ENCODE results near the gene FTSJ1.

Gene FTSJ1

GRCh38 chrX:48470833-48471118 lies 5.2 kb upstream of the FTSJ1 start:
- Histone ChIP-seq H3K9me3 (ENCODE audit: insufficient read depth, low read length) (no peaks in the 10 kb centered on the region), H3K36me3 (ENCODE audit: low read length) (no peaks in the 10 kb centered on the region), H3K9ac (ENCODE audit: low read length) (no peak overlapping the region), H3K27ac (ENCODE audit: low read depth, low read length) (no peak overlapping the region), H3K9me2 (replicated peaks; ENCODE audit: insufficient read depth, low read length) (no peaks in the 10 kb centered on the region), H3K4me3 (ENCODE audit: insufficient read depth, low read length, poor library complexity, severe bottlenecking) (no peak overlapping the region), H3K4me2 (ENCODE audit: low read depth, low read length, poor library complexity, severe bottlenecking) (no peak overlapping the region), H3K27me3 (ENCODE audit: low read length) (no peaks in the 10 kb centered on the region), H2AFZ (ENCODE audit: low read depth, low read length, severe bottlenecking) (no peak overlapping the region), H4K20me1 (ENCODE audit: low read depth, low read length) (no peaks in the 10 kb centered on the region), H3F3A (ENCODE audit: insufficient read depth) (0 out of 2 replicates have a peak, but pooled peaks cover 6% of the 10 kb centered on the region), H3K79me2 (ENCODE audit: insufficient read depth, low read length) (peaks cover 37% of the 10 kb centered on the region)
- TF ChIP-seq EZH2phosphoT487 (conservative IDR thresholded peaks at IDR 0.05; ENCODE audit: low read length) (no peak), CTCF (IDR thresholded peaks at IDR 0.05; ENCODE audit: insufficient read depth, low read length, poor library complexity, severe bottlenecking) (no peak)

GRCh38 chrX:48471504-48471903 lies 4.5 kb upstream of the FTSJ1 start:
- H3K9me2 ChIP-seq (replicated peaks; ENCODE audit: insufficient read depth, low read length), result no peaks in the 10 kb centered on the region
- no peaks in the 10 kb centered on the region for H4K20me1 ChIP-seq (ENCODE audit: low read depth, low read length)
- H3K9ac ChIP-seq (ENCODE audit: low read length), result no peak overlapping the region
- no peak overlapping the region for H3K4me2 ChIP-seq (ENCODE audit: low read depth, low read length, poor library complexity, severe bottlenecking)
- H3K36me3 ChIP-seq (ENCODE audit: low read length), result no peaks in the 10 kb centered on the region
- H3K27me3 ChIP-seq (ENCODE audit: low read length), result no peaks in the 10 kb centered on the region
- no peak overlapping the region for H2AFZ ChIP-seq (ENCODE audit: low read depth, low read length, severe bottlenecking)
- H3F3A ChIP-seq (ENCODE audit: insufficient read depth), result 0 out of 2 replicates have a peak, but pooled peaks cover 6% of the 10 kb centered on the region
- H3K27ac ChIP-seq (ENCODE audit: low read depth, low read length), result no peak overlapping the region
- peaks cover 39% of the 10 kb centered on the region for H3K79me2 ChIP-seq (ENCODE audit: insufficient read depth, low read length)
- H3K4me3 ChIP-seq (ENCODE audit: insufficient read depth, low read length, poor library complexity, severe bottlenecking), result no peak overlapping the region
- no peaks in the 10 kb centered on the region for H3K9me3 ChIP-seq (ENCODE audit: insufficient read depth, low read length)
- TF ChIP-seq CTCF (IDR thresholded peaks at IDR 0.05; ENCODE audit: insufficient read depth, low read length, poor library complexity, severe bottlenecking) (no peak), EZH2phosphoT487 (conservative IDR thresholded peaks at IDR 0.05; ENCODE audit: low read length) (no peak)

- Histone ChIP-seq H2AFZ (ENCODE audit: low read depth, low read length, severe bottlenecking) (no peak overlapping the region), H3K36me3 (ENCODE audit: low read length) (no peaks in the 10 kb centered on the region), H3K4me3 (ENCODE audit: insufficient read depth, low read length, poor library complexity, severe bottlenecking) (no peak overlapping the region), H3K9me2 (replicated peaks; ENCODE audit: insufficient read depth, low read length) (no peaks in the 10 kb centered on the region), H4K20me1 (ENCODE audit: low read depth, low read length) (no peaks in the 10 kb centered on the region), H3K9ac (ENCODE audit: low read length) (no peak overlapping the region), H3K4me2 (ENCODE audit: low read depth, low read length, poor library complexity, severe bottlenecking) (no peak overlapping the region), H3K27me3 (ENCODE audit: low read length) (no peaks in the 10 kb centered on the region), H3F3A (ENCODE audit: insufficient read depth) (0 out of 2 replicates have a peak, but pooled peaks cover 6% of the 10 kb centered on the region), H3K79me2 (ENCODE audit: insufficient read depth, low read length) (peaks cover 39% of the 10 kb centered on the region), H3K9me3 (ENCODE audit: insufficient read depth, low read length) (no peaks in the 10 kb centered on the region), H3K27ac (ENCODE audit: low read depth, low read length) (no peak overlapping the region)
- no peak for TF ChIP-seq CTCF (IDR thresholded peaks at IDR 0.05; ENCODE audit: insufficient read depth, low read length, poor library complexity, severe bottlenecking)
- TF ChIP-seq EZH2phosphoT487 (conservative IDR thresholded peaks at IDR 0.05; ENCODE audit: low read length), result no peak
Measured at GRCh38 chrX:48472225-48472624, 3.8 kb upstream of the FTSJ1 start.

All from SU-DHL-6 (cell line).